K562 (cell line): ENCODE measurements around the gene PHC3. TPM values are rescaled to one million over a fixed set of nuclear protein-coding genes. Genes with fewer than 3 reads are reported as not detected.

Experiments used
- ATAC-seq: fragments of 200-7000 bp; cut with Tn5 transposase; 3 replicates; pipeline ENCODE4 v1.9.1; 2020; ENCODE audit warnings: moderate library complexity
- BruUV-seq: library from RNA; stranded (reverse); fragments of 400-500 nt; replicated peaks from 2 replicates; lab custom pipeline; 2021; lab: Mats Ljungman, UMichigan
- CTCF ChIA-PET: fragments of 300-600 bp; formaldehyde crosslinking; extraction: SDS; loops from one replicate; lab custom pipeline; 2021; ENCODE audit warnings: low intra/inter-chr PET ratio; lab: Yijun Ruan, JAX
- POLR2A ChIA-PET: fragments of 300-600, 350-650 bp; sonication (Branson Sonifier 250); formaldehyde crosslinking; extraction: SDS; loops from one replicate; lab custom pipeline; 2021; ENCODE audit warnings: antibody characterized with exemption, inconsistent platforms; lab: Yijun Ruan, JAX
- DNase-seq, 4 experiments: peaks; one replicate each; pipeline versions ENCODE4 v3.0.0 to v3.0.0-alpha.2; 2011 to 2018; ENCODE audit warnings: low spot score in 3 of 4, mixed read lengths in 3 of 4; ENCODE audit errors: extremely low read depth in 1 of 4
- FAIRE-seq: peaks from 2 replicates; lab custom pipeline; 2011; peaks lifted over from hg19 to GRCh38; lab: Jason Lieb, UNC
- H2AFZ ChIP-seq: 2 replicates; pipeline ENCODE4 v1.6.0; 2011; ENCODE audit warnings: low read depth, low read length, control low read depth, inconsistent platforms
- H3K27ac ChIP-seq: fragments of 200-600 bp; 3 replicates; pipeline ENCODE4 v1.8.0; 2011; ENCODE audit warnings: low read depth, mild to moderate bottlenecking, control low read depth, inconsistent platforms, low read length, moderate library complexity, mixed read lengths; ENCODE audit errors: extremely low read depth
- H3K27me3 ChIP-seq, 2 experiments: fragments of 300-600 bp in 1 of 2; 2 replicates in 1 of 2; 3 replicates in 1 of 2; pipeline versions ENCODE4 v1.6.0 to v1.8.0; 2011; ENCODE audit warnings: inconsistent platforms in 2 of 2, low read length in 2 of 2, mild to moderate bottlenecking in 1 of 2, mixed read lengths in 1 of 2, moderate library complexity in 1 of 2; ENCODE audit not compliant: control insufficient read depth in 2 of 2, insufficient read depth in 2 of 2
- H3K36me3 ChIP-seq: fragments of 300-600 bp; 3 replicates; pipeline ENCODE4 v1.8.0; 2011; ENCODE audit warnings: mild to moderate bottlenecking, low read length, inconsistent platforms; ENCODE audit not compliant: control insufficient read depth, insufficient read depth
- H3K4me1 ChIP-seq, 2 experiments: fragments of 200-600 bp in 1 of 2; replicated peaks in 1 of 2; 2 replicates in 1 of 2; 3 replicates in 1 of 2; pipeline versions ENCODE4 v1.5.1 to v1.8.0; 2011; ENCODE audit warnings: inconsistent platforms in 2 of 2, low read length in 2 of 2, mild to moderate bottlenecking in 1 of 2, mixed read lengths in 1 of 2, moderate library complexity in 1 of 2; ENCODE audit not compliant: control insufficient read depth in 2 of 2, insufficient read depth in 2 of 2
- H3K4me2 ChIP-seq: 2 replicates; pipeline ENCODE4 v1.6.1; 2011; ENCODE audit warnings: low read length, control low read depth, inconsistent platforms, mixed read lengths; ENCODE audit not compliant: insufficient read depth
- H3K4me3 ChIP-seq: fragments of 200-600 bp; sonication (generic), shearing (Covaris generic); 2 replicates; pipeline ENCODE4 v1.5.1; 2016; ENCODE audit warnings: control low read depth, inconsistent platforms
- H3K79me2 ChIP-seq: fragments of 200-600 bp; 3 replicates; pipeline ENCODE4 v1.8.0; 2011; ENCODE audit warnings: low read length, inconsistent platforms; ENCODE audit not compliant: control insufficient read depth, insufficient read depth
- H3K9ac ChIP-seq, 2 experiments: 2 replicates each; pipeline versions ENCODE4 v1.6.0 to v1.6.1; 2011; ENCODE audit warnings: low read depth in 2 of 2, low read length in 2 of 2, control low read depth in 1 of 2, inconsistent platforms in 1 of 2, mild to moderate bottlenecking in 1 of 2, mixed read lengths in 1 of 2; ENCODE audit not compliant: insufficient read depth in 1 of 2
- H3K9me1 ChIP-seq: one replicate; pipeline ENCODE4 v1.6.0; 2011; ENCODE audit warnings: inconsistent platforms, mild to moderate bottlenecking, low read length, moderate library complexity; ENCODE audit not compliant: control insufficient read depth, insufficient read depth
- H3K9me3 ChIP-seq: replicated peaks from 2 replicates; pipeline ENCODE4 v1.5.1; 2011; ENCODE audit warnings: low read depth, low read length, inconsistent platforms; ENCODE audit not compliant: control insufficient read depth, insufficient read depth
- H4K20me1 ChIP-seq: replicated peaks from 2 replicates; pipeline ENCODE4 v1.6.1; 2011; ENCODE audit warnings: low read length, inconsistent platforms, mixed read lengths; ENCODE audit not compliant: control insufficient read depth, insufficient read depth
- C11orf30 ChIP-seq: fragments of 450-650 bp; IDR thresholded peaks from 2 replicates; pipeline ENCODE4 v1.6.1; 2016; ENCODE audit warnings: low read depth, mild to moderate bottlenecking
- ETS1 ChIP-seq: conservative IDR thresholded peaks from 2 replicates; pipeline ENCODE4 v1.6.1; 2011; ENCODE audit warnings: low read depth, mild to moderate bottlenecking, low read length; ENCODE audit not compliant: control insufficient read depth
- FOSL1 ChIP-seq: fragments of 200-800 bp; sonication (Bioruptor generic); conservative IDR thresholded peaks from 2 replicates; pipeline ENCODE4 v1.6.1; 2016; ENCODE audit warnings: missing genetic modification characterization, missing compliant biosample characterization
- NR4A1 ChIP-seq, 2 experiments: fragments of 250-450 bp in 1 of 2; fragments of 450-650 bp in 1 of 2; sonication (Bioruptor Pico) in 1 of 2; IDR thresholded peaks; 2 replicates each; pipeline versions ENCODE4 v1.4.0 to v1.6.1; 2016 to 2020; ENCODE audit warnings: mild to moderate bottlenecking in 2 of 2, missing compliant biosample characterization in 1 of 2, missing genetic modification characterization in 1 of 2, moderate library complexity in 1 of 2
- ZNF316 ChIP-seq: fragments of 450-650 bp; IDR thresholded peaks from 2 replicates; pipeline ENCODE4 v1.6.1; 2016
- WGBS: fragments of 100-300 bp; shearing (Covaris generic); methylation state at CpG from one replicate; pipeline ENCODE4 v1.1.6; 2016; ENCODE audit warnings: low coverage, mixed read lengths; ENCODE audit not compliant: insufficient coverage; ENCODE audit errors: missing lambda C conversion rate; 5-methylcytosine and 5-hydroxymethylcytosine counted together
- in situ Hi-C: fragments of 300-500 bp; cut with MboI; formaldehyde crosslinking; loops from 4 replicates; pipeline ENCODE4 v1.15.0; 2018; ENCODE audit warnings: inconsistent platforms, mixed read lengths
- intact Hi-C: fragments of 100-400 bp; cut with micrococcal nuclease; formaldehyde crosslinking; loops from 2 replicates; pipeline ENCODE4 v1.14.2; 2022
- polyA plus RNA-seq, 8 experiments: library from polyadenylated mRNA; depleted of rRNA in 4 of 8; stranded (reverse) in 5 of 8; unstranded in 3 of 8; fragments of >200 nt; fragmentation: Nextera tagmentation in 2 of 8; fragmentation: Illumina TruSeq in 1 of 8; extraction: Ambion mirVana in 2 of 8; extraction: Trizol in 1 of 8; gene quantifications; 2 replicates each; pipeline versions ENCODE4 v1.2.1 to v1.2.3, GENCODE V29; 2011 to 2014; ENCODE audit warnings: inconsistent platforms in 1 of 8, missing spikeins in 1 of 8
- total RNA-seq, 7 experiments: library from RNA; depleted of rRNA in 6 of 7; stranded (reverse); fragments of >200 nt in 6 of 7; fragmentation: Illumina TruSeq in 2 of 7; extraction: Trizol in 2 of 7; gene quantifications; 2 replicates each; pipeline versions ENCODE4 v1.2.1 to v1.2.3, GENCODE V29; 2011 to 2021; ENCODE audit warnings: low replicate concordance in 1 of 7
- TF ChIP-seq, protein P1 (sequence below), 3 experiments: IDR thresholded peaks in 2 of 3; conservative IDR thresholded peaks in 1 of 3; 2 replicates each; pipeline ENCODE4 v1.5.1; 2011 to 2012; ENCODE audit warnings: low read length in 3 of 3, mild to moderate bottlenecking in 3 of 3, control low read depth in 2 of 3, improper control_type of control experiment in 1 of 3, inconsistent platforms in 1 of 3, low read depth in 1 of 3, mixed read lengths in 1 of 3, moderate library complexity in 1 of 3; ENCODE audit not compliant: insufficient read depth in 2 of 3

Gene PHC3
- total and polyA plus RNA-seq, 9 of the 15 experiments (the other 6 are each of a cell fraction or from before 2014, with no cell fraction given): 3.1 to 21.6 (median 10.5) TPM

DNA sequence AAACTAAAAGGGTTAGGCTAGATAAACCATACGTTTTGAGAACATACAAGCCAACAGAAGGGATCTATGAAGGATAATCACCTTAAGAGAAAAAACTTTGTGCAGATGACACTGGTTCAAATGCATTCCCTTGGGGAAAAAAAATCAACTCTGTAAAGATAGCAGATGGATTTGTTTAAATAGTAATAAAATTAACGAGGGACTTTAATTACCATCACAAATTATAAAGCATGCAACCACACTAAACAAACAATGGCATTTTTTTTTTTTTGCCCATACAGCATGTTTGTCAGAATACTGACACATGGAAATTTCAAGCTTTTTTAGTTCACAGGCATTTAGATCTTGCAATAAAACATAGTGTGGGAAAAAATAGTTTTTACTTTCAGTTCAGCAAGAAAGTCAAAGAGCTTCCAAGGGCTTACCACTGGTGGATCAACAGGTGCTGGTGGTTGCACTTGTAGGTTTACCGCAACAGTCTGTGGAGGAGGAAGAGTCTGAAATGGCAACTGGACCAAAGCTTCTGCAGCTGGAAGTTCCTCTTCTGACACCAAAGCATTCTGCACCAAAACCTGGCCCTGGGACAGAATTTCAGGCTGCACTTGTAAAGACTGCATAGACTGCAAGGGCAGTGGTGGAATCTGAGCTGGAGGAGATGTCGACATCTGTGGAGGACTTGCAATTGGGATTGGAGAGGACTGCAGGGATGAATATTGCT lies 53.1 kb downstream of the PHC3 start:
- H3K36me3 ChIP-seq: peaks cover 50% of the 10 kb centered on the region
- WGBS: 81% methylated on average over 4 of the region's 4 CpGs
- intact Hi-C loops: no loop called here
- no peaks in the 10 kb centered on the region for H3K9me3 ChIP-seq
- H4K20me1 ChIP-seq: no peaks in the 10 kb centered on the region
- H3K9me1 ChIP-seq: no peaks in the 10 kb centered on the region
- peak; percentile 5; the same call in 1 of the 3 replicates for ATAC-seq
- H3K4me1 ChIP-seq: peaks cover 0 to 3% of the 10 kb centered on the region in 2 experiments; a peak in 3 of 5 replicates
- peak; percentile 36; the same call in 1 of the 2 replicates for TF ChIP-seq ZNF316
- TF ChIP-seq C11orf30: peak; percentile 21; the same call in 1 of the 2 replicates
- TF ChIP-seq ETS1: no peak
- ChIA-PET CTCF (no interaction called here), POLR2A (interaction anchor here (1.2 kb wide), 3 partner anchors 13 to 20 kb away, joined by 3 read pairs; no protein-coding TSS in a partner anchor)
- 0 out of 3 replicates have a peak, but pooled peaks cover 3% of the 10 kb centered on the region for H3K79me2 ChIP-seq
- no peak for DNase-seq
- no peaks in the 10 kb centered on the region for H3K27me3 ChIP-seq
- BruUV-seq: no TSS peak
- H3K27ac ChIP-seq: no peak overlapping the region
- H2AFZ ChIP-seq: no peak overlapping the region
- FAIRE-seq: no peak
- H3K4me2 ChIP-seq: no peak overlapping the region
- in situ Hi-C loops: no loop called here
- no peak overlapping the region for H3K4me3 ChIP-seq
- peak overlapping the region in 1 of 2 experiments; percentile 5; a peak in 1 of 4 replicates for H3K9ac ChIP-seq

DNA sequence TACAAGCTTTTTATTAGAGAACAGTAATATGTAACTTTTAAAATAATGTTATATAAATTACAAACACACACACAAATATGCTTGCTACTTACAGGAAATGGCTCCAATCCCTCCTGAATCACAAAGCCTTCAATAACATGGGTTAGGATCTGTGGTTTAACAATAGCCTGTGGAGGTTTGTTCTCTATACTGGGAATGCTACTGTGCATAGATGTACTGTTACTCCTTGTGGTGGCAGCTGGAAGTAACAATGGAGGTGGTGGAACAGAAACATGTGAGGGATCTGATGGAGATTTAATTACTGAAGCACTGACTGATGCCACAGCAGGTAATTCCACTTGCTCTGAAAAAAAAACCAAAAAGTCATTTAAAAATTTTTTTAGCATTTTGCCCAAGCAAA lies 64.4 kb downstream of the PHC3 start:
- Histone ChIP-seq H3K4me3 (no peak overlapping the region), H3K9me1 (no peaks in the 10 kb centered on the region), H3K4me1 (no peaks in the 10 kb centered on the region), H3K27ac (no peak overlapping the region), H2AFZ (no peak overlapping the region), H3K36me3 (peaks cover 79% of the 10 kb centered on the region), H3K79me2 (no peaks in the 10 kb centered on the region), H3K9me3 (no peaks in the 10 kb centered on the region), H4K20me1 (no peaks in the 10 kb centered on the region), H3K9ac (no peak overlapping the region), H3K4me2 (no peak overlapping the region), H3K27me3 (no peaks in the 10 kb centered on the region)
- ChIA-PET POLR2A (no interaction called here), CTCF (no interaction called here)
- TF ChIP-seq, protein P1, sequence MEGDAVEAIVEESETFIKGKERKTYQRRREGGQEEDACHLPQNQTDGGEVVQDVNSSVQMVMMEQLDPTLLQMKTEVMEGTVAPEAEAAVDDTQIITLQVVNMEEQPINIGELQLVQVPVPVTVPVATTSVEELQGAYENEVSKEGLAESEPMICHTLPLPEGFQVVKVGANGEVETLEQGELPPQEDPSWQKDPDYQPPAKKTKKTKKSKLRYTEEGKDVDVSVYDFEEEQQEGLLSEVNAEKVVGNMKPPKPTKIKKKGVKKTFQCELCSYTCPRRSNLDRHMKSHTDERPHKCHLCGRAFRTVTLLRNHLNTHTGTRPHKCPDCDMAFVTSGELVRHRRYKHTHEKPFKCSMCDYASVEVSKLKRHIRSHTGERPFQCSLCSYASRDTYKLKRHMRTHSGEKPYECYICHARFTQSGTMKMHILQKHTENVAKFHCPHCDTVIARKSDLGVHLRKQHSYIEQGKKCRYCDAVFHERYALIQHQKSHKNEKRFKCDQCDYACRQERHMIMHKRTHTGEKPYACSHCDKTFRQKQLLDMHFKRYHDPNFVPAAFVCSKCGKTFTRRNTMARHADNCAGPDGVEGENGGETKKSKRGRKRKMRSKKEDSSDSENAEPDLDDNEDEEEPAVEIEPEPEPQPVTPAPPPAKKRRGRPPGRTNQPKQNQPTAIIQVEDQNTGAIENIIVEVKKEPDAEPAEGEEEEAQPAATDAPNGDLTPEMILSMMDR (IDR thresholded peaks at IDR 0.05 in 2 of 3, conservative IDR thresholded peaks at IDR 0.05 in 1 of 3; ENCODE audit: insufficient read depth in 2 of 3, low read depth in 1 of 3, low read length in 3 of 3): 0 out of 6 replicates have a peak, but pooled peaks of 1 of the 3 experiments have one; percentile 5
- TF ChIP-seq FOSL1 (no peak), NR4A1 (CRISPR knock-in tag; IDR thresholded peaks at IDR 0.05) (no peak), NR4A1 (tag; IDR thresholded peaks at IDR 0.05) (no peak)
- FAIRE-seq (no peak), DNase-seq (peak in 2 of 4 experiments; percentile 13 to 25), ATAC-seq (peak; percentile 79)
- in situ Hi-C loops (no loop called here), intact Hi-C loops (no loop called here)
- BruUV-seq: no TSS peak
